WTC11 (cell line): ENCODE results near the gene MSI1.

Experiments used
- ELF4 ChIP-seq: sonication (generic); formaldehyde crosslinking; IDR thresholded peaks from 2 replicates; pipeline ENCODE4 v1.8.1; 2022; ENCODE audit warnings: low read depth, mild to moderate bottlenecking, moderate library complexity, missing genetic modification reagents
- KAT7 ChIP-seq: sonication (generic); formaldehyde crosslinking; IDR thresholded peaks from 2 replicates; pipeline ENCODE4 v1.8.1; 2023; ENCODE audit warnings: missing genetic modification reagents, mild to moderate bottlenecking, borderline replicate concordance
- SP1 ChIP-seq: sonication (generic); formaldehyde crosslinking; conservative IDR thresholded peaks from 2 replicates; pipeline ENCODE4 v1.8.1; 2022; ENCODE audit warnings: missing genetic modification reagents
- TF ChIP-seq, protein P1 (sequence below): fragments of 200-600 bp; IDR thresholded peaks from 2 replicates; pipeline ENCODE4 v1.8.0; 2022; ENCODE audit warnings: antibody characterized with exemption
- TF ChIP-seq, protein P2 (sequence below): sonication (generic); formaldehyde crosslinking; IDR thresholded peaks from 2 replicates; pipeline ENCODE4 v1.8.0; 2022; ENCODE audit warnings: mild to moderate bottlenecking, missing genetic modification reagents
- TF ChIP-seq, protein P3 (sequence below): sonication (generic); formaldehyde crosslinking; IDR thresholded peaks from 2 replicates; pipeline ENCODE4 v1.8.0; 2022; ENCODE audit warnings: missing genetic modification reagents
- TF ChIP-seq, protein P4 (sequence below): sonication (generic); formaldehyde crosslinking; IDR thresholded peaks from 2 replicates; pipeline ENCODE4 v1.8.1; 2022; ENCODE audit warnings: low read depth, mild to moderate bottlenecking, moderate library complexity, missing genetic modification reagents, borderline replicate concordance
- TF ChIP-seq, protein P5 (sequence below): sonication (generic); formaldehyde crosslinking; IDR thresholded peaks from 2 replicates; pipeline ENCODE4 v1.8.1; 2022; ENCODE audit warnings: mild to moderate bottlenecking, moderate library complexity, missing genetic modification reagents
- TF ChIP-seq, protein P6 (sequence below): sonication (generic); formaldehyde crosslinking; IDR thresholded peaks from 2 replicates; pipeline ENCODE4 v1.8.1; 2023; ENCODE audit warnings: mild to moderate bottlenecking, missing genetic modification reagents
- TF ChIP-seq, protein P7 (sequence below): sonication (generic); formaldehyde crosslinking; IDR thresholded peaks from 2 replicates; pipeline ENCODE4 v1.8.0; 2022; ENCODE audit warnings: mild to moderate bottlenecking, missing genetic modification reagents
- TF ChIP-seq, protein P8 (sequence below): sonication (generic); formaldehyde crosslinking; IDR thresholded peaks from 2 replicates; pipeline ENCODE4 v1.8.1; 2022; ENCODE audit warnings: mild to moderate bottlenecking, missing genetic modification reagents, moderate library complexity, borderline replicate concordance
- TF ChIP-seq, protein P9 (sequence below): sonication (generic); formaldehyde crosslinking; conservative IDR thresholded peaks from 2 replicates; pipeline ENCODE4 v1.8.1; 2023; ENCODE audit warnings: mild to moderate bottlenecking, low read depth, missing genetic modification reagents, moderate library complexity

DNA sequence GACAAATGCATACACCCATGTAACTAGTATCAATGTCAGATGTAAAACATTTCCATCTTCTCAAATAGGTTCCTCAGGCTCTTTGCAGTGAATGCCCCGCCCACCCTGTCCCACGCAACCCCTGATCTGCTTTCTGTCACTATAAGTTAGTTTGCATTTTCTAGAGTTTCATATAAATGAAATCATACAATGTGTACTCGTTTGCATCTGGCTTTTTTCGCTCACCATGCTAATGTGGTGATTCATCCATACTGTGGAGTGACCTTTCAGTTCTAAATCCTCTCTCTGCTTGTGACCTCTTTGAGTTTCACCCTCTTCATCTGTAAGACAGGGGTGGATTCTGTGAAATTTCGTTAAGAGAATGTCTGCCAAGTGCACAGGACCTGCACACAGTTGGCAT lies 30.6 kb upstream of the MSI1 start:
- TF ChIP-seq, protein P1, sequence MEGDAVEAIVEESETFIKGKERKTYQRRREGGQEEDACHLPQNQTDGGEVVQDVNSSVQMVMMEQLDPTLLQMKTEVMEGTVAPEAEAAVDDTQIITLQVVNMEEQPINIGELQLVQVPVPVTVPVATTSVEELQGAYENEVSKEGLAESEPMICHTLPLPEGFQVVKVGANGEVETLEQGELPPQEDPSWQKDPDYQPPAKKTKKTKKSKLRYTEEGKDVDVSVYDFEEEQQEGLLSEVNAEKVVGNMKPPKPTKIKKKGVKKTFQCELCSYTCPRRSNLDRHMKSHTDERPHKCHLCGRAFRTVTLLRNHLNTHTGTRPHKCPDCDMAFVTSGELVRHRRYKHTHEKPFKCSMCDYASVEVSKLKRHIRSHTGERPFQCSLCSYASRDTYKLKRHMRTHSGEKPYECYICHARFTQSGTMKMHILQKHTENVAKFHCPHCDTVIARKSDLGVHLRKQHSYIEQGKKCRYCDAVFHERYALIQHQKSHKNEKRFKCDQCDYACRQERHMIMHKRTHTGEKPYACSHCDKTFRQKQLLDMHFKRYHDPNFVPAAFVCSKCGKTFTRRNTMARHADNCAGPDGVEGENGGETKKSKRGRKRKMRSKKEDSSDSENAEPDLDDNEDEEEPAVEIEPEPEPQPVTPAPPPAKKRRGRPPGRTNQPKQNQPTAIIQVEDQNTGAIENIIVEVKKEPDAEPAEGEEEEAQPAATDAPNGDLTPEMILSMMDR: no peak
- TF ChIP-seq, protein P2, sequence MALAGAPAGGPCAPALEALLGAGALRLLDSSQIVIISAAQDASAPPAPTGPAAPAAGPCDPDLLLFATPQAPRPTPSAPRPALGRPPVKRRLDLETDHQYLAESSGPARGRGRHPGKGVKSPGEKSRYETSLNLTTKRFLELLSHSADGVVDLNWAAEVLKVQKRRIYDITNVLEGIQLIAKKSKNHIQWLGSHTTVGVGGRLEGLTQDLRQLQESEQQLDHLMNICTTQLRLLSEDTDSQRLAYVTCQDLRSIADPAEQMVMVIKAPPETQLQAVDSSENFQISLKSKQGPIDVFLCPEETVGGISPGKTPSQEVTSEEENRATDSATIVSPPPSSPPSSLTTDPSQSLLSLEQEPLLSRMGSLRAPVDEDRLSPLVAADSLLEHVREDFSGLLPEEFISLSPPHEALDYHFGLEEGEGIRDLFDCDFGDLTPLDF: no peak
- TF ChIP-seq, protein P3, sequence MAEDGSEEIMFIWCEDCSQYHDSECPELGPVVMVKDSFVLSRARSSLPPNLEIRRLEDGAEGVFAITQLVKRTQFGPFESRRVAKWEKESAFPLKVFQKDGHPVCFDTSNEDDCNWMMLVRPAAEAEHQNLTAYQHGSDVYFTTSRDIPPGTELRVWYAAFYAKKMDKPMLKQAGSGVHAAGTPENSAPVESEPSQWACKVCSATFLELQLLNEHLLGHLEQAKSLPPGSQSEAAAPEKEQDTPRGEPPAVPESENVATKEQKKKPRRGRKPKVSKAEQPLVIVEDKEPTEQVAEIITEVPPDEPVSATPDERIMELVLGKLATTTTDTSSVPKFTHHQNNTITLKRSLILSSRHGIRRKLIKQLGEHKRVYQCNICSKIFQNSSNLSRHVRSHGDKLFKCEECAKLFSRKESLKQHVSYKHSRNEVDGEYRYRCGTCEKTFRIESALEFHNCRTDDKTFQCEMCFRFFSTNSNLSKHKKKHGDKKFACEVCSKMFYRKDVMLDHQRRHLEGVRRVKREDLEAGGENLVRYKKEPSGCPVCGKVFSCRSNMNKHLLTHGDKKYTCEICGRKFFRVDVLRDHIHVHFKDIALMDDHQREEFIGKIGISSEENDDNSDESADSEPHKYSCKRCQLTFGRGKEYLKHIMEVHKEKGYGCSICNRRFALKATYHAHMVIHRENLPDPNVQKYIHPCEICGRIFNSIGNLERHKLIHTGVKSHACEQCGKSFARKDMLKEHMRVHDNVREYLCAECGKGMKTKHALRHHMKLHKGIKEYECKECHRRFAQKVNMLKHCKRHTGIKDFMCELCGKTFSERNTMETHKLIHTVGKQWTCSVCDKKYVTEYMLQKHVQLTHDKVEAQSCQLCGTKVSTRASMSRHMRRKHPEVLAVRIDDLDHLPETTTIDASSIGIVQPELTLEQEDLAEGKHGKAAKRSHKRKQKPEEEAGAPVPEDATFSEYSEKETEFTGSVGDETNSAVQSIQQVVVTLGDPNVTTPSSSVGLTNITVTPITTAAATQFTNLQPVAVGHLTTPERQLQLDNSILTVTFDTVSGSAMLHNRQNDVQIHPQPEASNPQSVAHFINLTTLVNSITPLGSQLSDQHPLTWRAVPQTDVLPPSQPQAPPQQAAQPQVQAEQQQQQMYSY: no peak
- TF ChIP-seq, protein P4, sequence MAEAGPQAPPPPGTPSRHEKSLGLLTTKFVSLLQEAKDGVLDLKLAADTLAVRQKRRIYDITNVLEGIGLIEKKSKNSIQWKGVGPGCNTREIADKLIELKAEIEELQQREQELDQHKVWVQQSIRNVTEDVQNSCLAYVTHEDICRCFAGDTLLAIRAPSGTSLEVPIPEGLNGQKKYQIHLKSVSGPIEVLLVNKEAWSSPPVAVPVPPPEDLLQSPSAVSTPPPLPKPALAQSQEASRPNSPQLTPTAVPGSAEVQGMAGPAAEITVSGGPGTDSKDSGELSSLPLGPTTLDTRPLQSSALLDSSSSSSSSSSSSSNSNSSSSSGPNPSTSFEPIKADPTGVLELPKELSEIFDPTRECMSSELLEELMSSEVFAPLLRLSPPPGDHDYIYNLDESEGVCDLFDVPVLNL (CRISPR knock-in tag): no peak
- TF ChIP-seq, protein P5, sequence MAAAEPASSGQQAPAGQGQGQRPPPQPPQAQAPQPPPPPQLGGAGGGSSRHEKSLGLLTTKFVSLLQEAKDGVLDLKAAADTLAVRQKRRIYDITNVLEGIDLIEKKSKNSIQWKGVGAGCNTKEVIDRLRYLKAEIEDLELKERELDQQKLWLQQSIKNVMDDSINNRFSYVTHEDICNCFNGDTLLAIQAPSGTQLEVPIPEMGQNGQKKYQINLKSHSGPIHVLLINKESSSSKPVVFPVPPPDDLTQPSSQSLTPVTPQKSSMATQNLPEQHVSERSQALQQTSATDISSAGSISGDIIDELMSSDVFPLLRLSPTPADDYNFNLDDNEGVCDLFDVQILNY (CRISPR knock-in tag): no peak
- TF ChIP-seq, protein P6, sequence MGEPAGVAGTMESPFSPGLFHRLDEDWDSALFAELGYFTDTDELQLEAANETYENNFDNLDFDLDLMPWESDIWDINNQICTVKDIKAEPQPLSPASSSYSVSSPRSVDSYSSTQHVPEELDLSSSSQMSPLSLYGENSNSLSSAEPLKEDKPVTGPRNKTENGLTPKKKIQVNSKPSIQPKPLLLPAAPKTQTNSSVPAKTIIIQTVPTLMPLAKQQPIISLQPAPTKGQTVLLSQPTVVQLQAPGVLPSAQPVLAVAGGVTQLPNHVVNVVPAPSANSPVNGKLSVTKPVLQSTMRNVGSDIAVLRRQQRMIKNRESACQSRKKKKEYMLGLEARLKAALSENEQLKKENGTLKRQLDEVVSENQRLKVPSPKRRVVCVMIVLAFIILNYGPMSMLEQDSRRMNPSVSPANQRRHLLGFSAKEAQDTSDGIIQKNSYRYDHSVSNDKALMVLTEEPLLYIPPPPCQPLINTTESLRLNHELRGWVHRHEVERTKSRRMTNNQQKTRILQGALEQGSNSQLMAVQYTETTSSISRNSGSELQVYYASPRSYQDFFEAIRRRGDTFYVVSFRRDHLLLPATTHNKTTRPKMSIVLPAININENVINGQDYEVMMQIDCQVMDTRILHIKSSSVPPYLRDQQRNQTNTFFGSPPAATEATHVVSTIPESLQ (CRISPR knock-in tag): no peak
- TF ChIP-seq, protein P7, sequence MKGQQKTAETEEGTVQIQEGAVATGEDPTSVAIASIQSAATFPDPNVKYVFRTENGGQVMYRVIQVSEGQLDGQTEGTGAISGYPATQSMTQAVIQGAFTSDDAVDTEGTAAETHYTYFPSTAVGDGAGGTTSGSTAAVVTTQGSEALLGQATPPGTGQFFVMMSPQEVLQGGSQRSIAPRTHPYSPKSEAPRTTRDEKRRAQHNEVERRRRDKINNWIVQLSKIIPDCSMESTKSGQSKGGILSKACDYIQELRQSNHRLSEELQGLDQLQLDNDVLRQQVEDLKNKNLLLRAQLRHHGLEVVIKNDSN (CRISPR knock-in tag): no peak
- TF ChIP-seq SP1 (CRISPR knock-in tag) (no peak), ELF4 (CRISPR knock-in tag) (no peak), KAT7 (CRISPR knock-in tag) (no peak)
- TF ChIP-seq, protein P8, sequence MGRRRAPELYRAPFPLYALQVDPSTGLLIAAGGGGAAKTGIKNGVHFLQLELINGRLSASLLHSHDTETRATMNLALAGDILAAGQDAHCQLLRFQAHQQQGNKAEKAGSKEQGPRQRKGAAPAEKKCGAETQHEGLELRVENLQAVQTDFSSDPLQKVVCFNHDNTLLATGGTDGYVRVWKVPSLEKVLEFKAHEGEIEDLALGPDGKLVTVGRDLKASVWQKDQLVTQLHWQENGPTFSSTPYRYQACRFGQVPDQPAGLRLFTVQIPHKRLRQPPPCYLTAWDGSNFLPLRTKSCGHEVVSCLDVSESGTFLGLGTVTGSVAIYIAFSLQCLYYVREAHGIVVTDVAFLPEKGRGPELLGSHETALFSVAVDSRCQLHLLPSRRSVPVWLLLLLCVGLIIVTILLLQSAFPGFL (CRISPR knock-in tag): no peak
- TF ChIP-seq, protein P9, sequence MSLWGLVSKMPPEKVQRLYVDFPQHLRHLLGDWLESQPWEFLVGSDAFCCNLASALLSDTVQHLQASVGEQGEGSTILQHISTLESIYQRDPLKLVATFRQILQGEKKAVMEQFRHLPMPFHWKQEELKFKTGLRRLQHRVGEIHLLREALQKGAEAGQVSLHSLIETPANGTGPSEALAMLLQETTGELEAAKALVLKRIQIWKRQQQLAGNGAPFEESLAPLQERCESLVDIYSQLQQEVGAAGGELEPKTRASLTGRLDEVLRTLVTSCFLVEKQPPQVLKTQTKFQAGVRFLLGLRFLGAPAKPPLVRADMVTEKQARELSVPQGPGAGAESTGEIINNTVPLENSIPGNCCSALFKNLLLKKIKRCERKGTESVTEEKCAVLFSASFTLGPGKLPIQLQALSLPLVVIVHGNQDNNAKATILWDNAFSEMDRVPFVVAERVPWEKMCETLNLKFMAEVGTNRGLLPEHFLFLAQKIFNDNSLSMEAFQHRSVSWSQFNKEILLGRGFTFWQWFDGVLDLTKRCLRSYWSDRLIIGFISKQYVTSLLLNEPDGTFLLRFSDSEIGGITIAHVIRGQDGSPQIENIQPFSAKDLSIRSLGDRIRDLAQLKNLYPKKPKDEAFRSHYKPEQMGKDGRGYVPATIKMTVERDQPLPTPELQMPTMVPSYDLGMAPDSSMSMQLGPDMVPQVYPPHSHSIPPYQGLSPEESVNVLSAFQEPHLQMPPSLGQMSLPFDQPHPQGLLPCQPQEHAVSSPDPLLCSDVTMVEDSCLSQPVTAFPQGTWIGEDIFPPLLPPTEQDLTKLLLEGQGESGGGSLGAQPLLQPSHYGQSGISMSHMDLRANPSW (CRISPR knock-in tag): no peak
